ENCODE data around the gene NEURL1B. TPM values are rescaled to one million over a fixed set of nuclear protein-coding genes. Genes with fewer than 3 reads are reported as not detected.
"Not testable (repeated sequence)": the region's sequence is repeated elsewhere in the genome, so short reads cannot be mapped to it uniquely, and the experiment has no call there.

Gene NEURL1B
- polyA plus RNA-seq, 1 donor from 2014 or later, result not detected

DNA sequence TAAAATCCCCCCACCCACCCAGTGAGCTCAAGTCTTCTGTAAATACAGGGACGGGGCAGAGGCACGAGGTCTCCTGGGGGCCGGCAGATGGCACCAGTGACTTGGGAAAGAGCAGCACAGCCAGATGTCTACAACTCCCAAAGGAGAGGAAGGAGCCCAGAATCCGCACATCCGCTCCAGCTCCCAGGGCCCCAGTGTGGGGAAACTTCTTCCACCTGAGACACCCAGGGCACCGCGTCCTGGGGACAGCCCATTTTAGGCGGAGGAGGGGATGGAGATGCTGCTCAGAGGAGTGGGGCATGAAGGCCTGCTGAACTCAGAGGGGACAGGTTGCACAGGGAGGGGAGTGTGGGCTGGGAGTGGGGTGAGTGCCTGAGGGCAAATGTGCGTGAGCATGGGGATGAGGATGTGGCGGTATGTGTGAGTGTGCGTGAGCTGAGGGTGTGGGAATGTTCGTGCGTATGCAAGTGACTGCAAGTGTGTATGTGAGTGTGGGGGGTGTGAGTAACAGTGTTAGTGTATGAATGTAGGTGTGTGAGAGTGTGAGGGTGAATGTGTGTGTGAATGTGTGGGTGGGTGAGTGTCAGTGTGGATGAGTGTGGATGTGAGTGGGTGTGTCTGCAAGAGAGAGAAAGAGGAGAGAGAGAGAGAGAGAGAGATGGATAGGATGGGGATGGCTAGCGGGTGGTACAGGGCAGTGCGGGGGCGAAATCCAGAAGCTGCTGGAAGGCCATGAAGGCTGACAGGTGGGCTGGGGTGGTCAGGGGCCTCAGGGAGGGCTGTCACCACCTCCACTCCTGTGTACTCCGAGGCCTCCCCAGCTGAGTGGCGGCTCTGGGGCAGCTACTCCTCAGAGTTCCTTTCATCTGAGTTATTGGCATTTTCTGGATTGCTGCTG, 66.5 kb downstream of the NEURL1B start:
- H3K27me3 Mint-ChIP-seq, result peaks cover 40% of the 10 kb centered on the region
- no peaks in the 10 kb centered on the region for H3K9me3 Mint-ChIP-seq
- H3K4me3 Mint-ChIP-seq, result no peak overlapping the region
- H3K4me1 Mint-ChIP-seq, result peaks cover 0 to 1% (median 0%) of the 10 kb centered on the region in 3 donors
- H3K27ac Mint-ChIP-seq, result no peak overlapping the region
- H3K36me3 Mint-ChIP-seq, result no peaks in the 10 kb centered on the region

DNA sequence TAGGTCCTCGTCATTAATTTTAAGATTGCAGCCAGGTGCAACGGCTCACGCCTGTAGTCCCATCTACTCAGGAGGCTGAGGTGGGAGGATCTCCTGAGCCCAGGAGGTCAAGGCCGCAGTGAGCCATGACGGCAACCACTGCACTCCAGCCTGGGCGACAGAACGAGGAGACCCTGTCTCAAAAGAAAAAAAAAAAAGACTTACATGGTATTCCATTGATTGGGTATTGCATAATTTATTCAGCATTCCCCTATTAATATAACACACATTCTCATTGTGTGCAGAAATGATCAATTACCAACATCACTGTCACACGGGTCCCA, 67.1 kb downstream of the NEURL1B start:
- Mint-ChIP-seq H3K36me3 (no peaks in the 10 kb centered on the region), H3K27me3 (peaks cover 39% of the 10 kb centered on the region), H3K4me3 (no peak overlapping the region), H3K27ac (no peak overlapping the region), H3K4me1 (peaks cover 0 to 1% (median 0%) of the 10 kb centered on the region in 3 donors), H3K9me3 (no peaks in the 10 kb centered on the region)

DNA sequence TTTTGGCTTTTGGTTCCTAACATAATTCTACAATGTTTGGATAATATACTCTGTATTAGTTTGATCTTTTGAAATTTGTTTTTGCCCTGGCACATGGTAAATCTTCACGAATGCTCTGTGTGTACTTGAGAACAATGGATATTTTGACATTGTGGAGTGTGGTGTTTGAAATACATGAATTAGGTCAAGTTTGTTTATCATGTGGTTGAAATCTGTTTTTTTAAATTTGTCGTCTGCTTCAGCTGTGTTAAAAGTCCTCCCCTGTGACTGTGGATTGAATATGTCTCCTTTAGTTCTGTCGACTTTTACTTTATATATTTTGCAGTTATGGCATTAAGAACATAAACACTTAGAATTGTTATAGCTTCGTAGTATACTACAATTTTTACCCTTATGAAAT, 69.6 kb downstream of the NEURL1B start:
- H3K4me1 Mint-ChIP-seq, result peaks cover 1 to 5% (median 2%) of the 10 kb centered on the region in 3 donors
- H3K36me3 Mint-ChIP-seq, result no peaks in the 10 kb centered on the region
- H3K9me3 Mint-ChIP-seq, result no peaks in the 10 kb centered on the region
- peaks cover 27% of the 10 kb centered on the region for H3K27me3 Mint-ChIP-seq
- H3K27ac Mint-ChIP-seq, result no peak overlapping the region
- no peak overlapping the region for H3K4me3 Mint-ChIP-seq

DNA sequence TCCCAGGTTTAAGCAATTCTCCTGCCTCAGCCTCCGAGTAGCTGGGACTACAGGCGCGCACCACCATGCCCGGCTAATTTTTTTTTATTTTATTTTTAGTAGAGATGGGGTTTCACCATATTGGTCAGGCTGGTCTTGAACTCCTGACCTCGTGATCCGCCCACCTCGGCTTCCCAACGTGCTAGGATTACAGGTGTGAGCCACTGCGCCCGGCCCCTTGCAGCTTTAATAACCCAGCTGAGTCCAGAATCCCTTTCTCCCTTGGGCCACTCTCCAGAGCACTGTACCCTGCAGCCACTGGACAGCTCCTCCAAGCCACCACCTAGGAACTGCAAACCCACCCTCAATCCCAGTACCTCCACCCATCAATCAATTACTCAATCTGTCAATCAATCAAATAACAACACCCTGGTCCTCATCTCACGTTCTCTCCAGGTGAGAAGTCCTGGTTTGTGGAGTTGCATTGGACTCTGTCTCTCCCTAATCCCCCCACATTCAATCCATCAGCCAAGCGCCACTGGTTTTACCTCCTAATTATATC, 70.3 kb downstream of the NEURL1B start:
- not testable (repeated sequence) for H3K4me3 Mint-ChIP-seq, H3K36me3 Mint-ChIP-seq, H3K9me3 Mint-ChIP-seq, H3K4me1 Mint-ChIP-seq
- Mint-ChIP-seq H3K27ac (peak overlapping the region in 1 of 3 donors; percentile 78), H3K27me3 (peaks cover 27% of the 10 kb centered on the region)

DNA sequence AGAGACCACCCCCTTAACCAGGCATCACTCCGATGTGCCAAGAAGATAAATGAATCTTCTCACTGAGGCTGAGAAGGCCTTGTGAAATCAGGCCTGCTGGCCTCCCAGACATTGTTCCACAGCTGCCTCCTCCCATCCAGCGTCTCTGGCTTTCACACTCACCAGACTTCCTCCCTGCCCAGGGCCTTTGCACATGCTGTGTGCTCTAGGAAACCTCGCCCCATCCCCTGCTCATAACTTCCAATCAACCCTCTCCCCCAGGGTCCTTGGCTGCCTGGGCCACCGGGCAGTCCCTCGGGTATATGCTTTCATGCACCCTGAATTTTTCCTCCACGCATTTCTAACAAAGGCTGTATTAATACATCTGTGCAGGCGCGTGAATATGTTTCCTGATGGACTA, 71.5 kb downstream of the NEURL1B start:
- Mint-ChIP-seq H3K4me3 (no peak overlapping the region), H3K9me3 (no peaks in the 10 kb centered on the region), H3K4me1 (peaks cover 3 to 11% (median 6%) of the 10 kb centered on the region in 3 donors), H3K27ac (peak overlapping the region in 2 of 3 donors; percentile 16 to 31), H3K36me3 (no peaks in the 10 kb centered on the region), H3K27me3 (peaks cover 28% of the 10 kb centered on the region)

DNA sequence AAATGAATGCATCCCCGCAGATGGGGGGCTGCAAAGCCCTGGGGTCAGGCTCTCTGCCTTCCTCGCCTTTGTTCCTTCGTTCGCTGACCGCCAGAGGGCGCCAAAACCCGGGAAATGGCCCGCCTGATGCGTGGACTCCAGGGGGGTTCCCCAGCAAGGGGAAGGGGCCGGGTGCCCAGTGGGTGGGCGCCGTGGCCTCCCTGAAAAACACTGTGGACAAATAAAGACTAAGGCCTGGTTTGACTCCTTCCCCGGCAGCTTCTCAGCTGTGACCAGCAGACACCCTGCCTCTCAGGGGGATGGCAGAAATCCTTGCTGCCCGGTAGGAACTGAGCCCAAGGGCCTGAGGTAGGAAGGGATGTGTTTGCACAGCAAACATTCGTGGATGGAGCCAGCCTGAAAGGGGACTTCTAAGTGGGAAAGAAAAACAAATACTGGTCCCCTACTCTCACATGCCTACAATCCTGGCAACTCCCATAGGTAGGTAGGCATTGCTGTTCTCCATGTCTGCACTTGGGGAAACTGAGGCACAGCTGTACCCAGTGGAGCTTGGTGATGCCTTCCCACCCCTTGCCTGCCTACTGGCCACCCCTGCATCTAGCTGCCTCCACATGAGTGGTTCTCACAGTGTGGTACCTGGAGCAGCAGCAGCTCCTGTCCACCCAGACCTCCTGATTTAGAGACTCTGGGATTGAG, 72.2 kb downstream of the NEURL1B start:
- Mint-ChIP-seq H3K27ac (peak overlapping the region in 1 of 3 donors; percentile 31), H3K4me3 (no peak overlapping the region), H3K4me1 (peaks cover 3 to 11% (median 6%) of the 10 kb centered on the region in 3 donors), H3K27me3 (peaks cover 30% of the 10 kb centered on the region), H3K36me3 (no peaks in the 10 kb centered on the region), H3K9me3 (no peaks in the 10 kb centered on the region)

DNA sequence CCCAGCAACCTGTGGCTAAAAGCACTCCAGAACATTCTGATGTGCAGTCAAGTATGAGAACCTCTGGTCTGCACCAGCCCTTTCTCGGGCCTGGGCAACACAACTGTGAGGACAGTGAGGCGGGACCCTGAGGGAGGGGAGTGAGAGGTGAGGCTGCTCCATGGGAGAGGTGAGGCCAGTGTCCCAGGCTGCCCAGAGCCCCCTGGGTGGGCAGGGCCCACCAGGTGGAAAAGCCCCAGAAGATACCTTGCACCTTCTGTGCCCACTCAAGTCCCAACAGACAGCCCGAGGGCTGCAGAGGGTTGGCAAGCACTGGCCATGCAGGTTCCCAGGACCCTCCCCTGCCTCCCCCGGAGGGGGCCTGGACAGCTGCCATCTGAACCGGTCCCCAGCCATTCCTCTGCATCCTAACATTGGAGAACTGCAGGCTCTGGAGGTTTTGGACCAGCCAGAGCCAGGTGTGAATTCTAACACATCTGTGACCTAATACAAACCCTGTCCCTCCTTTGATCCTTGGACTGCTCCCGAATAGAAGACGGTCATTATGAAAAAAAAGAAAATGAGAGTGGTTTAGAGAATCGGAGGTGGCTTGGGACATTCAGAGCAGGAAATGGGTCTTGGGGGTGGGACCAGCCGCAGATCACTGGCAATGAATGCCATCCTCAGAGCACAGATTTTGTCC, 72.9 kb downstream of the NEURL1B start:
- Mint-ChIP-seq H3K9me3 (no peaks in the 10 kb centered on the region), H3K27ac (peak overlapping the region in 2 of 3 donors; percentile 19 to 31), H3K36me3 (no peaks in the 10 kb centered on the region), H3K4me1 (peaks cover 3 to 11% (median 6%) of the 10 kb centered on the region in 3 donors), H3K4me3 (no peak overlapping the region), H3K27me3 (peaks cover 29% of the 10 kb centered on the region)

DNA sequence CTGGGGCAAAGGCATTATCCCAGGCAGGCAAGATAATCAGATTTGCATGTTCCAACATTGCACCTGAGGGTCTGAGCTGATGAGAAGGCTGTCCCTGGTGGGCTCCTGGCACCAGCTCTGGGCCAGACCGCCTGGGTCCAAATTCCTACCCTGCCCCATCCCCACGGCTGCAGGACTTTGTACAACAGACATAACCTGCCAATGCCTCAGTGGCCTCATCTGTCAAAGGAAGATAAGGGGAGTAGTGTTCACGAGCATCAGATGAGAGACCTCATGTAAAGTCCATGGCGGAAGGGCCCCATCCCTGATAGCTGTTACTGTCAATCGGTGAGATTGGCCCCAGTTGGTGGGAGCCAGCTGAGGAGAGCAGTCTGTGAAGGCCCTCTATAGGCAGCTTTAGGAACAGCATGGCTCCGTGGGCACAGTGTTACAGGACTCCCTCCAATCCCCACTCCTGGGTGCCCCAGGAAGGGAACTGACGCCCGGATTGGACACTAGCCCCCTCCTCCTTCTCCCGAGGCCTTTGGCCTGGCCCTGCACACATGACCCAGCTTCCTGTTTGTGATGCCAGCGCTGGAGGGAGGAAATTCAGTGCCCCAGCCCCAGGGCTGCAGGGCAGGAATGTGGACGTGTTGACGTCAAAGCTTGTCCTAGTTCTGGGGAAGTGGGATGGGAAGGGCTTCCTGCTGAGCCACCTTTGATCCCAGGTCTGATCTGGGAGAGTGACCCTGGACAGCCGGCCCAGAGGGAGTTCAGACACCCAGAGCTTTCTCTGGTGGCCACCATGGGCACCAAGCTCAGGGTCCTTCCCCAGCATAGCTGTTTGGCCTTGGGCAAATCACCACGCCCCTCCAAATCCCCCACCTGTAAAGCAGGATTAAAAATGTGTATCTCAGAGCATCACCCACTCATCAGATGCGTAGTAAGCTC, 73.7 kb downstream of the NEURL1B start:
- peaks cover 23% of the 10 kb centered on the region for H3K27me3 Mint-ChIP-seq
- H3K4me3 Mint-ChIP-seq, result no peak overlapping the region
- H3K4me1 Mint-ChIP-seq, result peaks cover 3 to 11% (median 6%) of the 10 kb centered on the region in 3 donors
- H3K36me3 Mint-ChIP-seq, result no peaks in the 10 kb centered on the region
- peak overlapping the region in 2 of 3 donors; percentile 19 to 22 for H3K27ac Mint-ChIP-seq
- no peaks in the 10 kb centered on the region for H3K9me3 Mint-ChIP-seq

DNA sequence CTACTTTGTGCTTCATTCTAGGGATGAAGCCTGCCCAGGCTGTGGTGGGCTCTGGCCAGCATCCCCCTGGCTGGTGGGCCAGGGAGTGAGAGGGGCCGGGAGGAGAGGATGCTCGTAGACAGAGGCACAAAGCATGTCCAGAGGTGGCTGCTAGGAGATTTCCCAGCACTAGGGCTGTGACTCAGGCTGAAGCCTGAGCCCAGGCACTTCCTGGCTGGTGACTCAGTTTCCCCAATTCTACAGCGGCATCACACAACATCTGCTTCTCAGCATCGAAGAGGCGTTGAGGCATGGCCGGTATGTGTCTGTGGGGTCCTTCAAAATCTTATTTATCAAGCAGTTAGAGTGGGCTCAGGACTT, 74.3 kb downstream of the NEURL1B start:
- Mint-ChIP-seq H3K4me3 (no peak overlapping the region), H3K27ac (no peak overlapping the region), H3K27me3 (peaks cover 18% of the 10 kb centered on the region)

DNA sequence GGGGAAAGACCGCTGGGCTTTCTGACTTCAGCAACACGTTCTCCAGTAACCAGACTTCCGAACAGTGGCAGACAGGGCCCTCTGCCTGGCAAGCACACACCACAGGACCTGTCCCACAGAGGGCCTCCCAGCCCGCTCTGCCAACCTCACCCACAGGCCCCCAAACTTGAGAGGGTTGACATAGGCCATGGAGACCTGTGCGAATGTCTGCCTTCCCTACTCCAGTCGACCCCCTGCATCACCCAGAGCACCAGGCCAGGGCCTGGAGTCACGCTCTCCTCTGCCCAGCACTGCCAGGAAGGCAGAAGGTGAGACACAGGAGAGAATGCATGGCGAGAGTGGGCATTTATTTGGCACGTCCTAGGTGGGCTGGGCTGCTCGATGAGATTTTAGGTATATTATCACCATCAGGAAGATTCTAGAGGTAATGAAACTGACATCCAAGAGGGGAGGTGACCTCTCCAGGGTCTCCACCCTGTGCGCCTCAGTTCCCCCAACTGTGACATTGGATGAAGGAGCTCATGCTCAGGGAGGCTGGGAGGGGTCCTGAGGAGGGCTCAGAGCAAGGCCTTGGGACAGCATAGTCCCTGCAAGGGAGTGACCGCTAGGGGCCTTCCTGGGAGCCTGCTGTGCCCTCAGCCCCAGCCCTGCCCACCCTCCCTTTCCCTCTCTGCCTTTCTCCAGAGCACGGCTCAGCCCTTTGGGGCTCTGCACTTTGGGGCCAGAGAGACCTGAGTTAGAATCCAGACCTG, 75.0 kb downstream of the NEURL1B start:
- H3K27ac Mint-ChIP-seq, result peak overlapping the region in 1 of 3 donors; percentile 93
- H3K27me3 Mint-ChIP-seq, result peaks cover 14% of the 10 kb centered on the region
- no peaks in the 10 kb centered on the region for H3K36me3 Mint-ChIP-seq
- no peaks in the 10 kb centered on the region for H3K9me3 Mint-ChIP-seq
- peaks cover 3 to 11% (median 6%) of the 10 kb centered on the region in 3 donors for H3K4me1 Mint-ChIP-seq
- no peak overlapping the region for H3K4me3 Mint-ChIP-seq

More for the DNA sequence above, 74.3 kb downstream of the NEURL1B start:
- Mint-ChIP-seq H3K9me3 (no peaks in the 10 kb centered on the region), H3K36me3 (no peaks in the 10 kb centered on the region), H3K4me1 (peaks cover 3 to 11% (median 6%) of the 10 kb centered on the region in 3 donors)

DNA sequence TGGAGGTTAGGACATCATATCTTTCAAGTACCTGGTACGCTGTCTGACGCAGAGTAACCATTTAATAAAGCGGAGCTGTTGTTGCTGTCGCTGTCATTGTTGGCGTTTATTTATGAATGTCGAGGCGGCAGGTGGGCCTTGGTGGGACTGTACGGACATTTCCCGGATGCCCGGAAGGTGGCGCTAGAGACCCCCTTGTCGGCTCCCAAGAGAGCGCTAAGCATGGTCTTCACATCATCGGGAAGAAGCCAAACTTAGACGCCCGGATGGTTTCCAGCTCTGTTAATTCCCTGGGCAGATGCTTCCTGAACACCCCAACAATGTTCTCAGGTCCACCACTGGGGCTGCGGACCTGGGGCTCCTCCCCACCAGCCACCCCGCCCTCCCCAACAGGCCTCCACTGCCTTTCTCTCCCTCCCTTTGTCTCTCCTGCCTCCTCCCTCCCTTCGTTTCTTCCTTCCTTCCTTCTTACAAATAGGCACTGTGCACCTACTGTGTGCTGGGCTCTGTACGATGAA, 75.8 kb downstream of the NEURL1B start:
- Mint-ChIP-seq H3K4me3 (peak overlapping the region in 1 of 4 donors; percentile 53), H3K27ac (peak overlapping the region in 2 of 3 donors; percentile 46 to 93)

DNA sequence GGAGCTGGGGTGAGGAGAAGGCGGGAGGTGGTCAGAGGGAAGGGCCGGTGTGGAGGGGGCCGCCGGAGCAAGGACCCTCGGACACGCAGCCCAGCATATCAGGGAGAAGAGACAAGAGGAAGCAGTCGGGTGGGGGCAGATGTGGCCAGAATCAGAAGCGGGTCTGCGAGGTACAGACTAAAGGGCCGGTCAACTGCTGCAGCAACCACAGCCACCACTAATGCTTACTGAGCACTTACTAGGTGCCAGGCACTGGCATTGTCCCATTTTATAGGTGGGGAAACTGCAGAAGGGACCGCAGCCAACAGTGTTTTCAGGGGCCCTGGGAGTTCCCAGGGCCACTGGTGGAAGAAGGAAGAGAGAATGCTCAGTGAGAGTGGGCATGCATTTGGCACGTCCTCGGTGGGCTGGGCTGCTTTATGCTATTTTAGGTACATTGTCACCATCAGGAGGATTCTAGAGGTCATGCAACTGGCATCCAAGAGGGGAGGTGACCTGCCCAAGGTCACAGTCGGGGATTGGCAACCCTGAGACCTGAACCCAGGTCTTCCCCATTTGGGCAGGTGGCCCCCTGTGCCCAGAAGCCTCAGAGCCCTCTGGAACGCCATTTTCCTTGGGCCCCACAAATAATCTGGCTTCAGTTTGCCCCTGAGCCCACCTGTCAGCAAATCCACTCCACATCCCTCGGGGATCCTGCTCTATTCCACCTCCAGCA, 76.6 kb downstream of the NEURL1B start:
- H3K4me1 Mint-ChIP-seq, result peaks cover 3 to 11% (median 6%) of the 10 kb centered on the region in 3 donors
- no peaks in the 10 kb centered on the region for H3K36me3 Mint-ChIP-seq
- peaks cover 7% of the 10 kb centered on the region for H3K27me3 Mint-ChIP-seq
- H3K27ac Mint-ChIP-seq, result peak overlapping the region in 1 of 3 donors; percentile 10
- H3K4me3 Mint-ChIP-seq, result no peak overlapping the region
- no peaks in the 10 kb centered on the region for H3K9me3 Mint-ChIP-seq

More for the DNA sequence above, 75.8 kb downstream of the NEURL1B start:
- no peaks in the 10 kb centered on the region for H3K36me3 Mint-ChIP-seq
- peaks cover 3 to 11% (median 6%) of the 10 kb centered on the region in 3 donors for H3K4me1 Mint-ChIP-seq
- peaks cover 10% of the 10 kb centered on the region for H3K27me3 Mint-ChIP-seq
- H3K9me3 Mint-ChIP-seq, result no peaks in the 10 kb centered on the region
